Loucy (cell line): ENCODE data around the gene FKBP1A.
A peak's percentile ranks its signal among the peaks of the same experiment; 100 is the strongest.

Experiments
- H2AFZ ChIP-seq: fragments of 200-600 bp; sonication (generic); 2 replicates; pipeline ENCODE4 v1.6.0; 2016; ENCODE audit warnings: antibody characterized with exemption, mild to moderate bottlenecking, low read length, moderate library complexity
- H3F3A ChIP-seq: fragments of 200-600 bp; 2 replicates; pipeline ENCODE4 v1.6.0; 2016; ENCODE audit warnings: antibody characterized with exemption, low read depth, mild to moderate bottlenecking
- H3K27me3 ChIP-seq: fragments of 200-600 bp; sonication (generic); 2 replicates; pipeline ENCODE4 v1.6.1; 2014; ENCODE audit warnings: low read length, mild to moderate bottlenecking; ENCODE audit not compliant: insufficient read depth, poor library complexity, severe bottlenecking
- H3K36me3 ChIP-seq: fragments of 200-600 bp; sonication (generic); 2 replicates; pipeline ENCODE4 v1.6.1; 2016; ENCODE audit warnings: low read length; ENCODE audit not compliant: insufficient read depth
- H3K4me1 ChIP-seq: fragments of 200-600 bp; sonication (generic); 2 replicates; pipeline ENCODE4 v1.5.1; 2014; ENCODE audit warnings: low read length, mild to moderate bottlenecking; ENCODE audit not compliant: insufficient read depth, poor library complexity, severe bottlenecking
- H3K4me2 ChIP-seq: fragments of 200-600 bp; sonication (generic); 2 replicates; pipeline ENCODE4 v1.6.0; 2014; ENCODE audit warnings: antibody characterized with exemption, low read length, low read depth, mild to moderate bottlenecking; ENCODE audit not compliant: poor library complexity, severe bottlenecking
- H3K4me3 ChIP-seq: fragments of 200-600 bp; sonication (generic); 2 replicates; pipeline ENCODE4 v1.5.1; 2014; ENCODE audit warnings: low read length, mild to moderate bottlenecking, mixed read lengths; ENCODE audit not compliant: poor library complexity, severe bottlenecking
- H3K79me2 ChIP-seq: fragments of 200-600 bp; sonication (generic); 2 replicates; pipeline ENCODE4 v1.6.1; 2014; ENCODE audit warnings: low read length; ENCODE audit not compliant: insufficient read depth
- H3K9ac ChIP-seq: fragments of 200-600 bp; sonication (generic); 2 replicates; pipeline ENCODE4 v1.6.0; 2014; ENCODE audit warnings: mild to moderate bottlenecking, low read depth, low read length, moderate library complexity; ENCODE audit not compliant: poor library complexity, severe bottlenecking
- H3K9me2 ChIP-seq: fragments of 200-600 bp; sonication (generic); replicated peaks from 2 replicates; pipeline ENCODE4 v1.6.1; 2016; ENCODE audit warnings: low read depth, low read length, mixed read lengths
- H3K9me3 ChIP-seq: fragments of 200-600 bp; sonication (generic); 2 replicates; pipeline ENCODE4 v1.6.1; 2014; ENCODE audit warnings: mild to moderate bottlenecking, antibody characterized with exemption, low read length, low read depth; ENCODE audit not compliant: insufficient read depth
- H4K20me1 ChIP-seq: fragments of 200-600 bp; sonication (generic); 2 replicates; pipeline ENCODE4 v1.6.0; 2014; ENCODE audit warnings: antibody characterized with exemption, low read length, mild to moderate bottlenecking; ENCODE audit not compliant: insufficient read depth, poor library complexity, severe bottlenecking
- CTCF ChIP-seq: fragments of 200-600 bp; sonication (generic); conservative IDR thresholded peaks from 2 replicates; pipeline ENCODE4 v1.5.1; 2014; ENCODE audit warnings: mild to moderate bottlenecking, antibody characterized with exemption, low read length
- EZH2phosphoT487 ChIP-seq: fragments of 200-600 bp; IDR thresholded peaks from 2 replicates; pipeline ENCODE4 v1.6.1; 2018; ENCODE audit warnings: antibody characterized with exemption, mild to moderate bottlenecking, moderate library complexity, borderline replicate concordance

The FKBP1A gene

GRCh38 chr20:1383623-1384404 lies 9.0 kb downstream of the FKBP1A start:
- TF ChIP-seq EZH2phosphoT487 (no peak), CTCF (no peak)
- Histone ChIP-seq H2AFZ (no peak overlapping the region), H3K4me2 (peak overlapping the region; percentile 25), H3K9me3 (no peaks in the 10 kb centered on the region), H3K9me2 (no peaks in the 10 kb centered on the region), H3K4me1 (peaks cover 56% of the 10 kb centered on the region), H3K9ac (no peak overlapping the region), H4K20me1 (peaks cover 95% of the 10 kb centered on the region), H3K79me2 (peaks cover 100% of the 10 kb centered on the region), H3K27me3 (no peaks in the 10 kb centered on the region), H3F3A (no peaks in the 10 kb centered on the region), H3K36me3 (no peaks in the 10 kb centered on the region), H3K4me3 (no peak overlapping the region)

DNA sequence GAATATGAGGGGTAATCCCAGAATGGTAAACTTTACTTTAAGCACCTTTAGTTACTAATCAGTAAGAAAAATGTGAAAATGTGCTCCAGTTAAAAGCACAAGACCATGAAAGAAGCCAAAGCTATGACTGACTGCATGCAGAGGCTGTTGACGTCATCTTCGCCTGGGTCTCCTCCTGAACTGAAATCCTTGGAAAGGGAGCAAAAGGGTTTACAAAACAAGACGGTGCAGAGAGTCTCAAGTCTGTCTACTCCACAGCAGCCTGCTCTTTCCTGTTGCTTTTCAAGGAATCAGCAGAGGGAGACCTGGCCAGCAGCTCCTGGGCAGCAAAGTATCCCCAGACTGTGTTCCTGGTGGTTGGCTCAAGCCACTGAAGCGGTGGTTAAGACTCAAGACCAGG lies 10.2 kb downstream of the FKBP1A start:
- Histone ChIP-seq H3K4me3 (no peak overlapping the region), H3K9me3 (no peaks in the 10 kb centered on the region), H3K9me2 (no peaks in the 10 kb centered on the region), H3F3A (no peaks in the 10 kb centered on the region), H3K4me2 (peak overlapping the region; percentile 39), H3K9ac (no peak overlapping the region), H3K36me3 (peaks cover 2% of the 10 kb centered on the region; the same call in 1 of the 2 replicates), H4K20me1 (peaks cover 95% of the 10 kb centered on the region), H3K27me3 (no peaks in the 10 kb centered on the region), H3K4me1 (peaks cover 57% of the 10 kb centered on the region), H3K79me2 (peaks cover 100% of the 10 kb centered on the region), H2AFZ (no peak overlapping the region)
- TF ChIP-seq EZH2phosphoT487 (no peak), CTCF (no peak)

- no peaks in the 10 kb centered on the region for H3F3A ChIP-seq
- no peak for TF ChIP-seq CTCF
- no peak for TF ChIP-seq EZH2phosphoT487
- peak overlapping the region; percentile 30 for H3K9ac ChIP-seq
- H4K20me1 ChIP-seq = peaks cover 95% of the 10 kb centered on the region
- no peaks in the 10 kb centered on the region for H3K9me2 ChIP-seq
- no peaks in the 10 kb centered on the region for H3K9me3 ChIP-seq
- peak overlapping the region; percentile 39 for H3K4me2 ChIP-seq
- peaks cover 2% of the 10 kb centered on the region; the same call in 1 of the 2 replicates for H3K36me3 ChIP-seq
- peaks cover 51% of the 10 kb centered on the region for H3K4me1 ChIP-seq
- H3K4me3 ChIP-seq = no peak overlapping the region
- peaks cover 100% of the 10 kb centered on the region for H3K79me2 ChIP-seq
- no peak overlapping the region for H2AFZ ChIP-seq
- H3K27me3 ChIP-seq = no peaks in the 10 kb centered on the region
These were observed 10.9 kb downstream of the FKBP1A start for GRCh38 chr20:1381753-1382591.
